Mesodermal cell (in vitro differentiated cells): ENCODE measurements around the gene SCYGR8.

Experiments
- H3K27ac ChIP-seq: 2 replicates; pipeline ENCODE4 v1.7.0; 2013; ENCODE audit warnings: mild to moderate bottlenecking, low read depth, low read length, moderate library complexity; ENCODE audit not compliant: severe bottlenecking
- H3K36me3 ChIP-seq: 2 replicates; pipeline ENCODE4 v1.7.1; 2013; ENCODE audit warnings: mild to moderate bottlenecking, low read length, moderate library complexity; ENCODE audit not compliant: control insufficient read depth, insufficient read depth
- H3K4me1 ChIP-seq: one replicate; pipeline ENCODE4 v1.7.1; 2013; ENCODE audit warnings: mild to moderate bottlenecking, low read length; ENCODE audit not compliant: insufficient read depth, control insufficient read depth, poor library complexity, severe bottlenecking
- H3K4me3 ChIP-seq: 2 replicates; pipeline ENCODE4 v1.7.0; 2013; ENCODE audit warnings: low read length, control low read depth, mild to moderate bottlenecking; ENCODE audit not compliant: insufficient read depth, poor library complexity, severe bottlenecking; ENCODE audit errors: extremely low read depth
- H3K9me3 ChIP-seq: 2 replicates; pipeline ENCODE4 v1.7.1; 2013; ENCODE audit warnings: mild to moderate bottlenecking, low read length, moderate library complexity; ENCODE audit not compliant: control insufficient read depth
- WGBS, 2 experiments: methylation state at CpG; one replicate each; pipeline ENCODE4 v1.1.5; 2013; ENCODE audit warnings: missing lambda C conversion rate in 2 of 2; ENCODE audit not compliant: insufficient coverage in 2 of 2; 5-methylcytosine and 5-hydroxymethylcytosine counted together

The SCYGR8 gene

GRCh38 chr2:227759411-227760118 lies 13.9 kb downstream of the SCYGR8 start:
- no peak overlapping the region for H3K4me3 ChIP-seq
- H3K4me1 ChIP-seq, result peaks cover 4% of the 10 kb centered on the region
- WGBS, 2 experiments, result 57 to 66% methylated on average over 8 to 13 of the region's 13 CpGs
- peak overlapping the region; percentile 86 for H3K27ac ChIP-seq
- H3K36me3 ChIP-seq, result no peaks in the 10 kb centered on the region
- no peaks in the 10 kb centered on the region for H3K9me3 ChIP-seq

GRCh38 chr2:227761740-227762476 lies 16.2 kb downstream of the SCYGR8 start:
- WGBS, 2 experiments, result 100% methylated on average over 1 of the region's 6 CpGs
- Histone ChIP-seq H3K36me3 (no peaks in the 10 kb centered on the region), H3K9me3 (no peaks in the 10 kb centered on the region)

GRCh38 chr2:227765788-227766372 lies 20.2 kb downstream of the SCYGR8 start:
- Histone ChIP-seq H3K36me3 (no peaks in the 10 kb centered on the region), H3K4me1 (peaks cover 5% of the 10 kb centered on the region), H3K9me3 (no peaks in the 10 kb centered on the region), H3K4me3 (no peak overlapping the region), H3K27ac (no peak overlapping the region)
- 31 to 42% methylated on average over 3 of the region's 4 CpGs for WGBS, 2 experiments

More at GRCh38 chr2:227761740-227762476, 16.2 kb downstream of the SCYGR8 start:
- H3K4me1 ChIP-seq, result peaks cover 10% of the 10 kb centered on the region
- no peak overlapping the region for H3K4me3 ChIP-seq
- no peak overlapping the region for H3K27ac ChIP-seq

- WGBS, 2 experiments, result 27 to 42% methylated on average over 10 of the region's 11 CpGs
- H3K36me3 ChIP-seq, result no peaks in the 10 kb centered on the region
- no peak overlapping the region for H3K27ac ChIP-seq
- peaks cover 5% of the 10 kb centered on the region for H3K4me1 ChIP-seq
- H3K4me3 ChIP-seq, result no peak overlapping the region
- H3K9me3 ChIP-seq, result no peaks in the 10 kb centered on the region
These were observed 20.7 kb downstream of the SCYGR8 start for GRCh38 chr2:227766373-227766883.

GRCh38 chr2:227767830-227768229 lies 22.1 kb downstream of the SCYGR8 start:
- no peaks in the 10 kb centered on the region for H3K9me3 ChIP-seq

GRCh38 chr2:227772197-227772661 lies 26.5 kb downstream of the SCYGR8 start:
- Histone ChIP-seq H3K36me3 (no peaks in the 10 kb centered on the region), H3K4me1 (no peaks in the 10 kb centered on the region), H3K9me3 (no peaks in the 10 kb centered on the region), H3K4me3 (no peak overlapping the region), H3K27ac (no peak overlapping the region)
- WGBS, 2 experiments, result 70 to 77% methylated on average over 2 to 3 of the region's 5 CpGs

More at GRCh38 chr2:227767830-227768229, 22.1 kb downstream of the SCYGR8 start:
- H3K4me3 ChIP-seq, result no peak overlapping the region
- no peak overlapping the region for H3K27ac ChIP-seq
- no peaks in the 10 kb centered on the region for H3K36me3 ChIP-seq
- WGBS, 2 experiments, result 90 to 94% methylated on average over 17 to 18 of the region's 22 CpGs
- peaks cover 5% of the 10 kb centered on the region for H3K4me1 ChIP-seq

- H3K4me3 ChIP-seq, result no peak overlapping the region
- H3K4me1 ChIP-seq, result no peaks in the 10 kb centered on the region
- H3K9me3 ChIP-seq, result no peaks in the 10 kb centered on the region
- H3K36me3 ChIP-seq, result no peaks in the 10 kb centered on the region
- no CpG with 5 or more reads among the region's 2 CpGs for WGBS, 2 experiments
- no peak overlapping the region for H3K27ac ChIP-seq
These were observed 27.2 kb downstream of the SCYGR8 start for GRCh38 chr2:227772932-227773331.

- Histone ChIP-seq H3K36me3 (no peaks in the 10 kb centered on the region), H3K4me3 (no peak overlapping the region), H3K9me3 (no peaks in the 10 kb centered on the region), H3K4me1 (no peaks in the 10 kb centered on the region), H3K27ac (no peak overlapping the region)
- WGBS, 2 experiments, result 97 to 98% methylated on average over 6 of the region's 15 CpGs
These were observed 28.4 kb downstream of the SCYGR8 start for GRCh38 chr2:227774011-227774624.

GRCh38 chr2:227774895-227775842 lies 29.5 kb downstream of the SCYGR8 start:
- Histone ChIP-seq H3K4me1 (no peaks in the 10 kb centered on the region), H3K4me3 (no peak overlapping the region), H3K36me3 (no peaks in the 10 kb centered on the region), H3K27ac (no peak overlapping the region), H3K9me3 (no peaks in the 10 kb centered on the region)
- WGBS, 2 experiments, result 85 to 87% methylated on average over 2 to 4 of the region's 6 CpGs
